ENCODE measurements around the gene CRYGA.
"Not testable (repeated sequence)": the region's sequence is repeated elsewhere in the genome, so short reads cannot be mapped to it uniquely, and the experiment has no call there.

CRYGA gene

DNA sequence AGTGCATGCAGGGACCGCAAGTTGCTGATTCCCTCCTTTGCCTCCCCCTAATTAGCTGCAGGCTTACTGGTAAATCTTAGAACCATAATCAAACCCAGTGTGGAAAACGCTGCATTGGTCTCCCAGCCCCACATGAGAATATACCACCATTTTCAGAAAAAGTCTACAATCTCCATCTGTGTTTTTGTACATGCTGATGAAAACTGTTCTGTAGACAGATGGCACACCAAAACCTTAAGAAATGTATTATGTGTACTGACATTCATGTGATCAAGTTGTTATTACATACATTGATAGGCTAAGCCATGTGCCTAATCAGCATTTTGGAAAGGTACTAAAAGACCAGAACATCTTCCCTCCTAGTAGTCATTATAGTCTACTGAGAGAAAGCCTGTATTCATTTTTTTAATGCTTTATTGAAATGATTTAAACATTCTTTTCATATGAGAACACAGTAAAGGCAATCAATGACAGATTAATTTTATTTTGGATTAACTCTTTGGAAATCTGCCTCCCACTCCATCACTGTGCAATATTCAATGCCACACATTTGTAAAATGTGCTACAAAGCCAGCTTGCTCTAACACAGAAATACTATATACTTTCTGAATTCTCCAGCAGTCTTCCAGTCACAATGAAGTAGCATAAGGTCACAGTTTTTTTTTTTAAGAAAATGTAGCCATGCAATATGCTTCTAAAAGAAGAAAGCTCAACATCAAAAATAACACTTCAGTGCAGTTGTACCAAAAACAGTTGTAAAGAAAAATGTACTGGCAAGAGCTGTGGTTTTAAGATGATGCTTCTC lies 1.8 kb upstream of the CRYGA start:
- DNase-seq (ENCODE audit: low read depth) = no peak

- DNase-seq (ENCODE audit: low read depth) = no peak
Measured at GRCh38 chr2:208156439-208156838, 7.0 kb downstream of the CRYGA start.

DNA sequence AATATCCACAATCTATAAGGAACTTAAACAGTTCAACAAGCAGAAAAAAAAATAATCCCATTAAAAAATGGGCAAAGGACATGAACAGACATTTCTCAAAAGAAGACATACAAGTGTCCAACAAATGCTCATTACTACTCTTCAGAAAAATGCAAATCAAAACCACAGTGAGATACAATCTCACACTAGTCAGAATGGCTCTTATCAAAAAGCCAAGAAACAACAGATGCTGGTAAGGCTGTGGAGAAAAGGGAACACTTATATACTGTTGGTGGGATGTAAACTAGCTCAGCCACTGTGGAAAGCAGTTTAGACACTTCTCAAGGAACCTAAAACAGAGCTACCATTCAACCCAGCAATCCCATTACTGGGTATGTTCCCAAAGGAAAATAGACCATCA lies 10.2 kb downstream of the CRYGA start:
- DNase-seq (ENCODE audit: low read depth) = no peak

- DNase-seq (ENCODE audit: low read depth) = no peak
Measured at GRCh38 chr2:208150956-208151355, 12.4 kb downstream of the CRYGA start.

- no peak for DNase-seq (ENCODE audit: low read depth)
Measured at GRCh38 chr2:208150094-208150493, 13.3 kb downstream of the CRYGA start.

DNA sequence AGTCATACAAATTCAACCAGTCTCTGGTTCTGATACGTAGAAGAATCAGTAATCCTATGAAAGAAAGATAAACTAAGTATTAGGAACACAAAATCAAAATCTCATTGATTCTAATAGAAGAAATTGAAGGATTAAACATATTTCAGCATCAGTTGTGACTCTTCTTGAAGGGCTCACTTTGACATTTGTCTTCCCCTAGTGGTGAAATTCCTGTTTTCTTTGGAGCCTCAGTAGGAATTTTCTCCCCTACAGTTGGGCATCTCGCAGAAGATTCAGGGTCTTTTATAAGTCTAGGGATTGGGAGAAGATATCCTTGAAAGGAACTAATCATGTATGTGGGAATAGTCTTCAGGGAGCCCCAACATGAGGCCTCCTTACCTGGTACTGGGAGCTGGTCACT lies 14.6 kb downstream of the CRYGA start:
- no peak for DNase-seq (ENCODE audit: low read depth)

- no peak for DNase-seq (ENCODE audit: low read depth)
Measured at GRCh38 chr2:208147759-208148158, 15.6 kb downstream of the CRYGA start.

GRCh38 chr2:208147008-208147407 lies 16.4 kb downstream of the CRYGA start:
- no peak for DNase-seq (ENCODE audit: low read depth)

DNA sequence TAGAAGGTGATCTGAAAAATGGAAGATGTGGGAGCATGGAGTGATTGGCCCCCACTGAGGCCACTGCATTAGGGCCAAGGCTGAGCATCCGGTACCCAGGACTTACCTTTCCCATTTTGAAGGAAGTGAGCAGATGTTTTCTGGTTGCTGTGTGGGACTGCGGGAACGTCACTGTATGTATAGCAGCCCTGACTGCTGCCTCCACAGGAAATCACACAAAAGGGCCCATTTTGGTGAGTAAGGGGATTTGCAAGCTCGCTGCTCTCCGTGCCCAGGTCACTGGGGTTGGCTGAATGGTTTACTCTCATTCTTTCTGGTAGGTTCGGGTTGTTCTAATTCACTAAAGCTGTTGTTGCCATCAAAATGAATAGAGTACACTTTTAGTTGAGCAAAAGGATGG lies 17.4 kb downstream of the CRYGA start, which contains the start of gene CRYGB:
TSS of gene CRYGB (minus strand) at position 153 of the 400 bp plus-strand sequence. CDS start at position 115, 38 bp downstream.
- no peak for DNase-seq (ENCODE audit: low read depth)

DNA sequence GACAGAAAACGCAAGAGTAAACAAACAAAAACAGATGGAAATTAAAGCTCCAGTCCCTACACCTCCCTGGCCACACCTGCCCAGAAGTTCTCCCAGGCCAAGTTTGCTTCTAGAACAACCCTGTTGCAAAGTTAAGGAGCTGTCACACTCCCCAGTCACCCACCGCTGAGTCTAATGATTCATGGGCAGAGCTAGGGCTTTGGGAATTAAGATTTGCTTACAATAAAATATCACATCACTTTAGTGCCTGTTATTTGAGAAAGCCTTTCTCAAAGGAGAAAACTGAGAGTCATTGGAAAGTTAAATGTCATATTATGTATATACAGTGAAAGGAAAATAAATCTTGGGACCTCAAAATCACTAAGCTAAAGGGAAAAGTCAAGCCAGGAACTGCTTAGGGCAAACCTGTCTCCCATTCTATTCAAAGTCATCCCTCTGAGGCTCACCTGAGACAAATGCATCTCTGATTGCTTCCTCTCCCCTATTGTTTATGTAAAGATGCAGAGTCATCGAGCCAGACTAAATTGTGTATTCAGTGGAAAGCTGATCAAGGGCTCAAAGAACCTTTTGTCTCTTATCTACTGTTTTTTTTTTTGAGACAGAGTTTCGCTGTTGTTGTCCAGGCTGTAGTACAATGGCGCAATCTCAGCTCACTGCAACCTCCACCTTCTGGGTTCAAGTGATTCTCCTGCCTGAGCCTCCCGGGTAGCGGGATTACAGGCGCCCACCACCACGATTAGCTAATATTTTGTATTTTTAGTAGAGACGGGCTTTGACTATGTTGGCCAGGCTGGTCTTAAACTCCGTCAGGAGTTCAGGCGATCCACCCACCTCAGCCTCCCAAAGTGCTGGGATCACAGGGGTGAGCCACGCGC lies 20.2 kb downstream of the CRYGA start:
- no peak for DNase-seq (ENCODE audit: low read depth)

DNA sequence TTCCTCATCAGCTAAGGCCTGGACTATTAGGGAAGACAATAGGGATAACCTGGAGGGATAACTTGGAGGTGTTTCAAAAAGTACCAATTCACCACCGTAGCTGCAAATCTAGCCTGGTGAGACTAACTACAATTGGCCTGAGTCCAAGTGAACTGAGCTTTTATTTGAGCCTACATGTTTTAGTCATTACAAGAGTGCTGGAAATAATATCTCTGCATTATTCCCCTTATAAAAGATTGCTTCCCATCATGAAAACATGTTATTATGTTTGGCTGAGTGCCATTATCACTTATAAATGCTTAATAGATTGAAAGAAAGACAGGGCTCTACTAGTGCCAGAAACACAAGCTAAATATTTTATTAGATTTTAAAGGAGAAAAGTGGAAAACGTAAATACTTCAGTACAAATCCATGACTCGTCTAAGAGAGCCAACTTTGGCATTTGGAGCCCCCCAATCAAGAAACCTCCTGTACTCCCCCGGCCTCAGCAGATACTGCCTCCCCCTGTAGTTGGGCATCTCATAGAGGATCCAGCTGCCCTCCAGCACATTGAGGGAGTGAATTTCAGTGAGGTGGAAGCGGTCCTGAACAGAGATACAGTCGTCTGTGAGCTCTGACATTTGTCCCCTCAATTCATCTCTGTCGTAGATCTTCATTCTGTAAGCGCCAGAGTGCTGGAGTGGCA lies 21.0 kb downstream of the CRYGA start:
- DNase-seq (ENCODE audit: low read depth) = no peak

- no peak for DNase-seq (ENCODE audit: low read depth)
Measured at GRCh38 chr2:208139447-208139846, 23.9 kb downstream of the CRYGA start.

DNA sequence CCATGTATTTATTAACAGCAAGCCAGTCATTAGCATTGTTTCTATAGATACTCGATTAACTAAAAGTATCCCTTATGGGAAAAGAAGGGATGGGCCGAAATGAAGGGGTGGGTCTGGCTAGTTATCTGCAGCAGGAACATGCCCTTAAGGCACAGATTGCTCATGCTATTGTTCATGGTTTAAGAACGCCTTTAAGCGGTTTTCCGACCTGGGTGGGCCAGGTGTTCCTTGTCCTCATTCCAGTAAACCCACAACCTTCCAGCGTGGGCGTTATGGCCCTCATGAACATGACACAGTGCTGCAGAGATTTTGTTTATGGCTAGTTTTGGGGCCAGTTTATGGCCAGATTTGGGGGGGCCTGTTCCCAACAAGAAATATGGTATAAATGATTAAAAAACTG lies 25.1 kb downstream of the CRYGA start:
- not testable (repeated sequence) for DNase-seq (ENCODE audit: low read depth)

DNA sequence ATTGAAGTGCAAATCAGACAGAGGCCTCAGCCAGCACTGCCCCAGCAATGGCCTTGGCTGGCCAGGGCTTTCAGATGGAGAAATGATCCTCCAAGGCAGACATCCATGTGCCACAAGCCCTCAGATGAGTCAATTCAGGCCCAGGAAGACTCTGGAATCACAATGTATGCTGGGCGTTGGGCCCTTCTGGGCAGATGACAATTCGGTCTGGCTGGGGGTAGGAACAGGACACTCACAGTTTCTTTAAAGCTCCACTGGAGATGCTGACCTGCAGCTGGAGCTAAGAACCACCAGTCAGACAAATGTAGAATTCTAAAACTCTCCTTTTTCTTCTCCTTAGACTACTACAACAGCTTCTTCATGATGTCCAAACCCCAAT lies 26.7 kb downstream of the CRYGA start:
- no peak for DNase-seq (ENCODE audit: low read depth)

GRCh38 chr2:208135794-208136715 lies 27.3 kb downstream of the CRYGA start:
- no peak for DNase-seq (ENCODE audit: low read depth)

GRCh38 chr2:208134928-208135586 lies 28.3 kb downstream of the CRYGA start:
- no peak for DNase-seq (ENCODE audit: low read depth)

DNA sequence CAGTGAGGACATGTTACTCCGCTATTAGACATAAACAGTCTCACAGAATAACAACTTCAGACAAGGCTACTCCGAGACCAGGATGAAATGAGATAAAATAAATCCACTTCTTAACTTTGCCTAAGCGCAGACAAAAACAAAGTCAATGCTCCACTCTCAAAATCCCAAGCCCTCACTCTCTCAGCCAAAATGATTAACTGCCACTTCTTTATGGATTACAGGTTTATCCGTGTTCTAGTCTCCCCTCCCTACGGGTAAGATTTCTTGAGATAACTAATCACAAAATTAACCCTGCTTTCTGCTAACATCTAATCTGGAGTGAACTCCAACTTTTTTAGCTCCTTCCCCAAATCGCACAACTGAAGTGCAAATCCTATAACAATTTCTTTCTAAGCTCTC lies 32.7 kb downstream of the CRYGA start:
- no peak for DNase-seq (ENCODE audit: low read depth)

DNA sequence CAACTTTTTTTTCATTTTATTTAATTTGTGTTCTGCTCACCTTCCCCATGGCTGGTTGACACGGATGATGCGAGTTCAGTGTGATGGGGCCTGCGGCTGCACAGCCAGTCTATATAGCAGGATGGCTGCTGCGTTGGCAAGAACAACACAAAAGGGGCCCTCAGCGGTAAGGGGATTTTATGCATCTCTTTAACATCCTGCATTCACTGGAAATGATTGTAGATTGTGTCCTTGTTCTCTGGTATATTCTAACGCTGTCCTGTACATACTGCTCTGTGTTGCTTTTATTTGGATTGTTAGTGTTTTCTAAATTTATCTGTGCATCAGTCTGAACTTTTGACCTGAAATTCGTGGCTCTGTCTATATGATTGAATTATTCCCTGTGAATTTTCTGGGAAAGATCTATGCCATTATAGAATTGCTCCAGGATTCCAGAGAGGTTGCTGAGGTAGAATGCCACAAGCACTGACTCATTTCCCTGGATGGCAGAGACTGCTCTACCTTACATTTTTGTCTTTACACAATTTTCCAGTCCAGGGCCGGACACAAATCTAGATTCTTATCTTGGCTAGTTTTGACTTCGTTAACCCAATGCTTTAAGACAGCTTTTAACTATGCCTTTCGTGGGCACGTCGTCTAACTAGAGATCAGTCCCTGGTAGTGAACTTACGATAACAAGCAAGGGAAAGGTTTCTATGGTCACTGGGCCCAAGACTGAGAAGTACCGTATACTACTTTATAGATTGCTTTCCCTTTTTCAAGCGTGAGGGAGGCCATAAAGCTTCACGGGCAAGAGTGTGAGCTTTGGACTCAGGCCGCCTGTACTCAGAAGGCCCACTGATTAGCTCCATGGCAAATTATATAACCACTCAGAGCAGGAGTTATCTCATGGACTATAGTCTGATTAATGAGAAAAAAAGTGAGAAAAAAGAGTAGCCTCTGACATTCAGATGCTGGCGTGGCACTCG lies 33.4 kb downstream of the CRYGA start, which contains the start of gene CRYGC:
TSS of gene CRYGC (minus strand) at position 85 of the 968 bp plus-strand sequence. CDS start at position 49, 36 bp downstream.
- DNase-seq (ENCODE audit: low read depth) = no peak

DNA sequence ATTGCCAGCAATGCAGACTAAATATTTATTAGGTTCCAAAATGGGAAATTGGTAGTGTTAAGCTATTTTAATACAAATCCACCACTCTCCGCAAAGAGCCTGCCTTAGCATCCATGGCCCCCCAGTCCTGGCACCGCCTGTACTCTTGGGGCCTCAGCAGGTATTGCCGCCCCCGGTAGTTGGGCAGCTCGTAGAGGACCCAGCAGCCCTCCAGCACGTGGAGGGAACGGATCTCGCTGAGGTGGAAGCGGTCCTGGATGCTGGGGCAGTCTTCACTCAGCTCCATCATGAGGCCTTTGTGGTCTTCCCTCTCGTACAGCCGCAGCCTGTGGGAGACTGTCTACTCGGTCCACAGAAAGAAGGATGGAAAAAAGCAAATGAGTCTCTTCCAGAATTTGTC lies 35.3 kb downstream of the CRYGA start:
- no peak for DNase-seq (ENCODE audit: low read depth)

DNA sequence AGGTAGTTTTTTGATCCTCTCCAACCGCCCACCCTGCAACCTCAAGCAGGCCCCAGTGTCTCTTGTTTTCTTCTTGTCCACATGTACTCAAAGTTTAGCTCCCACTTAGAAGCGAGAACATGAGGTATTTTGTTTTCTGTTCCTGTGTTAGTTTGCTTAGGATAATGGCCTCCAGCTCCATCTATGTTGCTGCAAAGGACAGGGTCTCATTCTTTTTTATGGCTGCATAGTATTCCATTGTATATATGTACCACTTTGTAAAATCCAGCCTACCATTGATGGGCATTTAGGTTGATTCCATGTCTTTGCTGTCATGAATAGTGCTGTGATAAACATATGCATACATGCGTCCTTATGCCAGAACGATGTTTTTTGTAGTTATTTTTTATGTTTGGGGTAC lies 36.3 kb downstream of the CRYGA start:
- no peak for DNase-seq (ENCODE audit: low read depth)
